SW 1271 (cell line): ENCODE results near the gene ARHGEF28.

Source experiments
- DNase-seq, 2 experiments: peaks; one replicate each; lab custom pipeline; 2025; lab: John Stamatoyannopoulos, UW

Gene ARHGEF28

GRCh38 chr5:73654171-73654811 is 28.3 kb downstream of the ARHGEF28 start:
- peak in 1 of 2 experiments; percentile 69 for DNase-seq

GRCh38 chr5:73654819-73655318 is 28.9 kb downstream of the ARHGEF28 start:
- DNase-seq = no peak

- no peak for DNase-seq
These were observed 29.6 kb downstream of the ARHGEF28 start for GRCh38 chr5:73655521-73656160.

- DNase-seq = no peak
These were observed 35.8 kb downstream of the ARHGEF28 start for GRCh38 chr5:73661753-73662152.

- DNase-seq = no peak
These were observed 37.3 kb downstream of the ARHGEF28 start for GRCh38 chr5:73663161-73663859.

GRCh38 chr5:73663860-73664240 is 37.9 kb downstream of the ARHGEF28 start:
- no peak for DNase-seq

- DNase-seq = no peak
These were observed 38.8 kb downstream of the ARHGEF28 start for GRCh38 chr5:73664796-73665195.

- DNase-seq = no peak
These were observed 40.9 kb downstream of the ARHGEF28 start for GRCh38 chr5:73666891-73667290.

- no peak for DNase-seq
These were observed 42.0 kb downstream of the ARHGEF28 start for GRCh38 chr5:73668017-73668416.

GRCh38 chr5:73668486-73669111 is 42.6 kb downstream of the ARHGEF28 start:
- no peak for DNase-seq

GRCh38 chr5:73670731-73671130 is 44.7 kb downstream of the ARHGEF28 start:
- no peak for DNase-seq

GRCh38 chr5:73672132-73672531 is 46.1 kb downstream of the ARHGEF28 start:
- no peak for DNase-seq

GRCh38 chr5:73673161-73673591 is 47.2 kb downstream of the ARHGEF28 start:
- DNase-seq = peak in 1 of 2 experiments; percentile 75

GRCh38 chr5:73674669-73675004 is 48.6 kb downstream of the ARHGEF28 start:
- no peak for DNase-seq

GRCh38 chr5:73678322-73678740 is 52.3 kb downstream of the ARHGEF28 start:
- no peak for DNase-seq

- no peak for DNase-seq
These were observed 52.8 kb downstream of the ARHGEF28 start for GRCh38 chr5:73678807-73679206.

- DNase-seq = no peak
These were observed 56.2 kb downstream of the ARHGEF28 start for GRCh38 chr5:73682176-73682575.

GRCh38 chr5:73684691-73685090 is 58.7 kb downstream of the ARHGEF28 start:
- DNase-seq = no peak

GRCh38 chr5:73686912-73687311 is 60.9 kb downstream of the ARHGEF28 start:
- DNase-seq = no peak

- no peak for DNase-seq
These were observed 61.4 kb downstream of the ARHGEF28 start for GRCh38 chr5:73687357-73687756.

- DNase-seq = no peak
These were observed 64.0 kb downstream of the ARHGEF28 start for GRCh38 chr5:73690015-73690414.

- no peak for DNase-seq
These were observed 65.5 kb downstream of the ARHGEF28 start for GRCh38 chr5:73691302-73692080.
